OCI-LY3 (cell line): ENCODE measurements around the gene BHLHE40.

ENCODE experiments used
- EZH2phosphoT487 ChIP-seq: fragments of 200-600 bp; shearing (Covaris generic); IDR thresholded peaks from 2 replicates; pipeline ENCODE4 v1.6.1; 2018; ENCODE audit warnings: antibody characterized with exemption, mixed run types, low read depth
- TF ChIP-seq, protein P1 (sequence below): fragments of 200-600, 300-600 bp; sonication (generic); IDR thresholded peaks from 2 replicates; pipeline ENCODE4 v1.5.1; 2014; ENCODE audit warnings: antibody characterized with exemption, low read length, low read depth

DNA sequence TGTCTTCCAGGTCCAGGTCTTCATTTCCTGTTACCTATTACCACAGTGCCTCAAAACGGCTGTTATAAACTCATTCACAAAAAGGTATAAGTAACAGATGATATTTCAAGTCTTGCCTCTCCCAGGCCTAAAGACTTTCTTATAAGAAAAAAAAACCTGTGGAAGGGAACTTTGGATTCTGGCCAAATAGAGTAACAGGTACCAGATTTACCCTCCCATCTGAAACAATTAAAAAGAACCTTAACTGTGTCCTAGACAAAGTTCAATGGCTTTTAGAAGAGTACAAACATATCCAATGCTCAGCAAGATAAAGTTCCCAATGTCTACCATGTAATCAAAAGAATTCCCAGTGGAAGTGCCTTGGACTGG is 22.6 kb downstream of the BHLHE40 start:
- TF ChIP-seq, protein P1, sequence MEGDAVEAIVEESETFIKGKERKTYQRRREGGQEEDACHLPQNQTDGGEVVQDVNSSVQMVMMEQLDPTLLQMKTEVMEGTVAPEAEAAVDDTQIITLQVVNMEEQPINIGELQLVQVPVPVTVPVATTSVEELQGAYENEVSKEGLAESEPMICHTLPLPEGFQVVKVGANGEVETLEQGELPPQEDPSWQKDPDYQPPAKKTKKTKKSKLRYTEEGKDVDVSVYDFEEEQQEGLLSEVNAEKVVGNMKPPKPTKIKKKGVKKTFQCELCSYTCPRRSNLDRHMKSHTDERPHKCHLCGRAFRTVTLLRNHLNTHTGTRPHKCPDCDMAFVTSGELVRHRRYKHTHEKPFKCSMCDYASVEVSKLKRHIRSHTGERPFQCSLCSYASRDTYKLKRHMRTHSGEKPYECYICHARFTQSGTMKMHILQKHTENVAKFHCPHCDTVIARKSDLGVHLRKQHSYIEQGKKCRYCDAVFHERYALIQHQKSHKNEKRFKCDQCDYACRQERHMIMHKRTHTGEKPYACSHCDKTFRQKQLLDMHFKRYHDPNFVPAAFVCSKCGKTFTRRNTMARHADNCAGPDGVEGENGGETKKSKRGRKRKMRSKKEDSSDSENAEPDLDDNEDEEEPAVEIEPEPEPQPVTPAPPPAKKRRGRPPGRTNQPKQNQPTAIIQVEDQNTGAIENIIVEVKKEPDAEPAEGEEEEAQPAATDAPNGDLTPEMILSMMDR = no peak
- TF ChIP-seq EZH2phosphoT487 = no peak
